SK-N-SH (cell line): ENCODE results near the gene CDX2. TPM values are rescaled to one million over a fixed set of nuclear protein-coding genes. Genes with fewer than 3 reads are reported as not detected.
A peak's percentile ranks its signal among the peaks of the same experiment; 100 is the strongest.

Experiments used
- CTCF ChIA-PET: fragments of 300-600, 350-600 bp; formaldehyde crosslinking; extraction: SDS; loops from one replicate; lab custom pipeline; 2021; lab: Yijun Ruan, JAX
- POLR2A ChIA-PET: fragments of 350-600 bp; sonication (Branson Sonifier 250); formaldehyde crosslinking; extraction: SDS; loops from one replicate; lab custom pipeline; 2020; ENCODE audit warnings: antibody characterized with exemption, inconsistent platforms; lab: Yijun Ruan, JAX
- DNase-seq: peaks from one replicate; pipeline ENCODE4 v3.0.0; 2012
- H2AFZ ChIP-seq: fragments of 200-600 bp; sonication (generic); 2 replicates; pipeline ENCODE4 v1.8.1; 2016; ENCODE audit warnings: antibody characterized with exemption, mild to moderate bottlenecking, low read depth
- H3F3A ChIP-seq: fragments of 200-600 bp; sonication (generic); replicated peaks from 2 replicates; pipeline ENCODE3; 2016; ENCODE audit warnings: antibody characterized with exemption, mild to moderate bottlenecking; ENCODE audit not compliant: insufficient read depth
- H3K27ac ChIP-seq, 2 experiments: fragments of 200-500 bp in 1 of 2; fragments of 200-600 bp in 1 of 2; sonication (Bioruptor generic) in 1 of 2; sonication (generic), shearing (Covaris generic) in 1 of 2; 2 replicates each; pipeline versions ENCODE4 v1.5.1 to v1.6.1; 2014 to 2016; ENCODE audit warnings: low read depth in 2 of 2, inconsistent platforms in 1 of 2, low read length in 1 of 2, mild to moderate bottlenecking in 1 of 2, mixed read lengths in 1 of 2
- H3K27me3 ChIP-seq: fragments of 200-600 bp; sonication (generic), shearing (Covaris generic); 2 replicates; pipeline ENCODE4 v1.6.1; 2016; ENCODE audit warnings: mixed run types; ENCODE audit not compliant: insufficient read depth
- H3K36me3 ChIP-seq, 2 experiments: fragments of 200-500 bp in 1 of 2; fragments of 200-600 bp in 1 of 2; sonication (Bioruptor generic) in 1 of 2; sonication (generic) in 1 of 2; replicated peaks in 1 of 2; 2 replicates each; pipeline versions ENCODE3 to v1.5.1; 2014 to 2016; ENCODE audit warnings: low read length in 1 of 2, mild to moderate bottlenecking in 1 of 2; ENCODE audit not compliant: insufficient read depth in 2 of 2, control insufficient read depth in 1 of 2
- H3K4me1 ChIP-seq, 2 experiments: fragments of 200-500 bp in 1 of 2; fragments of 200-600 bp in 1 of 2; sonication (Bioruptor generic) in 1 of 2; sonication (generic), shearing (Covaris generic) in 1 of 2; 2 replicates each; pipeline versions ENCODE4 v1.5.1 to v1.6.1; 2014 to 2016; ENCODE audit warnings: low read depth in 1 of 2, low read length in 1 of 2, mixed run types in 1 of 2; ENCODE audit not compliant: insufficient read depth in 2 of 2, control insufficient read depth in 1 of 2
- H3K4me2 ChIP-seq: fragments of 200-600 bp; sonication (generic), shearing (Covaris generic); 2 replicates; pipeline ENCODE4 v1.6.1; 2017; ENCODE audit warnings: mixed run types
- H3K4me3 ChIP-seq, 2 experiments: fragments of 200-500 bp in 1 of 2; fragments of 200-600 bp in 1 of 2; sonication (Bioruptor generic) in 1 of 2; sonication (generic), shearing (Covaris generic) in 1 of 2; 2 replicates each; pipeline versions ENCODE4 v1.5.1 to v1.8.1; 2014 to 2016; ENCODE audit warnings: low read depth in 2 of 2, inconsistent platforms in 1 of 2, low read length in 1 of 2, mild to moderate bottlenecking in 1 of 2, mixed read lengths in 1 of 2, moderate library complexity in 1 of 2
- H3K79me2 ChIP-seq: fragments of 200-600 bp; sonication (generic); 2 replicates; pipeline ENCODE4 v1.8.1; 2017; ENCODE audit warnings: mild to moderate bottlenecking; ENCODE audit not compliant: insufficient read depth
- H3K9ac ChIP-seq: fragments of 200-600 bp; sonication (generic); 2 replicates; pipeline ENCODE4 v1.6.1; 2017; ENCODE audit warnings: mixed run types
- H3K9me2 ChIP-seq: fragments of 200-600 bp; sonication (generic); 2 replicates; pipeline ENCODE4 v1.6.1; 2017; ENCODE audit warnings: mixed run types
- H3K9me3 ChIP-seq: fragments of 200-600 bp; sonication (generic); 2 replicates; pipeline ENCODE4 v1.6.1; 2017; ENCODE audit warnings: mixed run types, mild to moderate bottlenecking, moderate library complexity
- H4K20me1 ChIP-seq: fragments of 200-600 bp; sonication (generic); 2 replicates; pipeline ENCODE4 v1.6.1; 2017; ENCODE audit warnings: mild to moderate bottlenecking, mixed run types; ENCODE audit not compliant: insufficient read depth
- CHD2 ChIP-seq: fragments of 150-350 bp; IDR thresholded peaks from 2 replicates; pipeline ENCODE4 v1.6.1; 2018; ENCODE audit warnings: low read length; ENCODE audit not compliant: partially characterized antibody
- ELF1 ChIP-seq: IDR thresholded peaks from 2 replicates; pipeline ENCODE4 v1.4.0; 2012
- FOXJ3 ChIP-seq: sonication (generic); formaldehyde crosslinking; IDR thresholded peaks from 2 replicates; pipeline ENCODE4 v1.5.1; 2020; ENCODE audit warnings: mild to moderate bottlenecking, missing genetic modification reagents
- GABPA ChIP-seq: IDR thresholded peaks from 2 replicates; pipeline ENCODE4 v1.4.0; 2012; ENCODE audit warnings: low read depth, mild to moderate bottlenecking
- JUND ChIP-seq: IDR thresholded peaks from 2 replicates; pipeline ENCODE4 v1.4.0; 2012
- MEF2A ChIP-seq: IDR thresholded peaks from 2 replicates; pipeline ENCODE4 v1.4.0; 2012; ENCODE audit warnings: low read depth, borderline replicate concordance
- MXI1 ChIP-seq: IDR thresholded peaks from 2 replicates; pipeline ENCODE4 v1.6.1; 2012; ENCODE audit warnings: mild to moderate bottlenecking, low read depth, low read length, improper control_type of control experiment
- NFIC ChIP-seq: IDR thresholded peaks from 2 replicates; pipeline ENCODE4 v1.4.0; 2012; ENCODE audit warnings: borderline replicate concordance
- POLR2AphosphoS5 ChIP-seq: IDR thresholded peaks from 2 replicates; pipeline ENCODE4 v1.6.1; 2012; ENCODE audit warnings: low read depth, low read length
- RFX5 ChIP-seq: IDR thresholded peaks from 2 replicates; pipeline ENCODE4 v1.6.1; 2012; ENCODE audit warnings: mild to moderate bottlenecking, improper control_type of control experiment, low read length
- SIN3A ChIP-seq: IDR thresholded peaks from 2 replicates; pipeline ENCODE4 v1.6.1; 2012; ENCODE audit warnings: low read depth, mild to moderate bottlenecking, low read length, moderate library complexity, borderline replicate concordance
- SMC3 ChIP-seq: IDR thresholded peaks from 2 replicates; pipeline ENCODE4 v1.6.1; 2012; ENCODE audit warnings: low read depth, low read length, improper control_type of control experiment
- USF2 ChIP-seq: fragments of 150-350 bp; IDR thresholded peaks from 2 replicates; pipeline ENCODE4 v1.6.1; 2017; ENCODE audit warnings: antibody characterized with exemption, low read length, low read depth, borderline replicate concordance
- WGBS: methylation state at CpG from one replicate; pipeline ENCODE4 v1.1.6; 2017; ENCODE audit warnings: low lambda C conversion rate; 5-methylcytosine and 5-hydroxymethylcytosine counted together
- polyA plus RNA-seq, 3 experiments: library from polyadenylated mRNA; depleted of rRNA; stranded (reverse); fragments of >200 nt; gene quantifications; 2 replicates each; pipeline ENCODE4 v1.2.3, GENCODE V29; 2012
- TF ChIP-seq, protein P1 (sequence below): IDR thresholded peaks from 2 replicates; pipeline ENCODE4 v1.4.0; 2012; ENCODE audit warnings: low read depth, borderline replicate concordance

Gene CDX2
- polyA plus RNA-seq, 1 of the 3 experiments (the other 2 are of a cell fraction), result not detected

- TF ChIP-seq CHD2 (no peak), SMC3 (no peak), ELF1 (no peak), SIN3A (no peak)
- TF ChIP-seq, protein P1, sequence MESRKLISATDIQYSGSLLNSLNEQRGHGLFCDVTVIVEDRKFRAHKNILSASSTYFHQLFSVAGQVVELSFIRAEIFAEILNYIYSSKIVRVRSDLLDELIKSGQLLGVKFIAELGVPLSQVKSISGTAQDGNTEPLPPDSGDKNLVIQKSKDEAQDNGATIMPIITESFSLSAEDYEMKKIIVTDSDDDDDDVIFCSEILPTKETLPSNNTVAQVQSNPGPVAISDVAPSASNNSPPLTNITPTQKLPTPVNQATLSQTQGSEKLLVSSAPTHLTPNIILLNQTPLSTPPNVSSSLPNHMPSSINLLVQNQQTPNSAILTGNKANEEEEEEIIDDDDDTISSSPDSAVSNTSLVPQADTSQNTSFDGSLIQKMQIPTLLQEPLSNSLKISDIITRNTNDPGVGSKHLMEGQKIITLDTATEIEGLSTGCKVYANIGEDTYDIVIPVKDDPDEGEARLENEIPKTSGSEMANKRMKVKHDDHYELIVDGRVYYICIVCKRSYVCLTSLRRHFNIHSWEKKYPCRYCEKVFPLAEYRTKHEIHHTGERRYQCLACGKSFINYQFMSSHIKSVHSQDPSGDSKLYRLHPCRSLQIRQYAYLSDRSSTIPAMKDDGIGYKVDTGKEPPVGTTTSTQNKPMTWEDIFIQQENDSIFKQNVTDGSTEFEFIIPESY, result no peak
Measured at GRCh38 chr13:27976362-27977091, 7.4 kb upstream of the CDX2 start (continued).

DNA sequence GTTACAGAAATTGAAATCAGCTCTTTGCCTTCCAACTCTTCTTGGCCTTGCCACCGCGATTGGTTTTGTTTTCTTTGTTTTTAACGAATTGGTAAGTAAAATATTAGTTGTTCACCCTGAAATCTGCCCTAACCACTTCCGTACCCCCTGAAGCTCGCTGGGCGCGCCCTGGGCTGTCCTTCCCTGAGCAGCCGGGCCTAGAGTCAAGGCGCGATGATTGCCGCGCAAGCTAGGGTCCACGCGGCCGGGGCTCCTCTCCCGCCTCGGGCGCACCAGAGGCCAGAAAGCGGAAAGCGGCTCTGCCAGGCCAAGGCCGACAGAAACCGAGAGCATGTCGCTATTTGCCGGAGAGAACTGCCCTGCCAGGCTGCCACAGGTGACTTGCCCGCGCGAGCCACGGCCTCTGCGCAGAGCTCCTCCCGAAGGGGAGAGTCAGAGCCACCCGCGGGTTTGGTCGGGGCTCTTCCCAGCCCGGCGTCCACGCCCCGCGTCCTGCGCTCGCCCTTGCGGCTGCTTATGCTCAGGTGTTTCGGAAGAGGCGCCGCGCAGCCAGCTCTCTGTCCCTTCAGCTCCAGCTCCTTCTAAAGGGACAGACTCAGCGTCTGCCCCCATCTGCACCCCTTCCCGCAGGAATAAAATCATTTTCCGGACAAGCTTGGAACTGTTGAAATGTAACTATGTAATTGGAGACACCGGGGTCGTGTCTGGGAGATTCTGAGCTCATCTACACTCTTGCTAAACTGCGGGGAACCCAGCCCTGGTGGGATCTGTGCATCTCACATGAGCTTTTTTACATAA, 6.6 kb upstream of the CDX2 start:
- no peaks in the 10 kb centered on the region for H4K20me1 ChIP-seq
- peak; percentile 15 for DNase-seq
- H3K9me3 ChIP-seq, result no peaks in the 10 kb centered on the region
- no peak overlapping the region for H3K4me3 ChIP-seq
- no peaks in the 10 kb centered on the region for H3K9me2 ChIP-seq
- H3K27ac ChIP-seq, result no peak overlapping the region
- H3K4me1 ChIP-seq, result no peaks in the 10 kb centered on the region
- WGBS, result 11% methylated on average over 22 of the region's 51 CpGs
- H3K27me3 ChIP-seq, result peaks cover 97% of the 10 kb centered on the region
- H2AFZ ChIP-seq, result no peak overlapping the region
- ChIA-PET CTCF (interaction anchor here (0.8 to 4.2 kb wide), 6 partner anchors 9 to 614 kb away, joined by 3 to 15 read pairs (median 11); no protein-coding TSS in a partner anchor), POLR2A (interaction anchor here (0.5 kb wide), 1 partner anchor 624 kb away, joined by 3 read pairs; no protein-coding TSS in a partner anchor)
- H3K4me2 ChIP-seq, result peak overlapping the region; percentile 7; the same call in 1 of the 2 replicates
- H3K36me3 ChIP-seq, result no peaks in the 10 kb centered on the region
- H3K9ac ChIP-seq, result no peak overlapping the region
- H3F3A ChIP-seq, result no peaks in the 10 kb centered on the region
- TF ChIP-seq CHD2, result no peak
- no peak for TF ChIP-seq MEF2A
- no peak for TF ChIP-seq NFIC
- no peak for TF ChIP-seq GABPA
- no peak for TF ChIP-seq JUND
- no peak for TF ChIP-seq POLR2AphosphoS5
- TF ChIP-seq USF2, result no peak
- no peak for TF ChIP-seq RFX5
- TF ChIP-seq FOXJ3 (CRISPR knock-in tag), result no peak
- TF ChIP-seq SMC3, result no peak
- TF ChIP-seq MXI1, result no peak
- no peaks in the 10 kb centered on the region for H3K79me2 ChIP-seq
